HepG2 (cell line): Measurements from ENCODE around the gene CDC34. TPM values are rescaled to one million over a fixed set of nuclear protein-coding genes. Genes with fewer than 3 reads are reported as not detected.

Experiments
- DPF2 ChIP-seq: sonication (generic); formaldehyde crosslinking; IDR thresholded peaks from 2 replicates; pipeline ENCODE4 v1.4.0; 2020; ENCODE audit warnings: mild to moderate bottlenecking, low read depth, missing genetic modification reagents, borderline replicate concordance
- HDAC1 ChIP-seq: sonication (generic); formaldehyde crosslinking; IDR thresholded peaks from 2 replicates; pipeline ENCODE4 v1.5.1; 2020; ENCODE audit warnings: mild to moderate bottlenecking, missing genetic modification reagents
- ISL2 ChIP-seq: sonication (generic); formaldehyde crosslinking; IDR thresholded peaks from 2 replicates; pipeline ENCODE4 v1.5.0; 2020; ENCODE audit warnings: missing genetic modification reagents
- ZNF224 ChIP-seq: sonication (generic); formaldehyde crosslinking; IDR thresholded peaks from 2 replicates; pipeline ENCODE4 v1.5.0; 2020; ENCODE audit warnings: mild to moderate bottlenecking, missing genetic modification reagents
- ZNF326 ChIP-seq: sonication (generic); formaldehyde crosslinking; IDR thresholded peaks from 2 replicates; pipeline ENCODE4 v1.4.0; 2020; ENCODE audit warnings: missing genetic modification reagents, borderline replicate concordance
- ZNF644 ChIP-seq: IDR thresholded peaks from 2 replicates; pipeline ENCODE4 v1.6.1; 2016; ENCODE audit warnings: low read depth
- ZSCAN12 ChIP-seq: sonication (generic); formaldehyde crosslinking; IDR thresholded peaks from 2 replicates; pipeline ENCODE4 v1.9.0; 2021; ENCODE audit warnings: mild to moderate bottlenecking, missing genetic modification reagents
- polyA plus RNA-seq, 8 experiments: library from polyadenylated mRNA; depleted of rRNA in 3 of 8; stranded (reverse) in 7 of 8; unstranded in 1 of 8; fragments of >200 nt; fragmentation: Illumina TruSeq in 4 of 8; extraction: Trizol in 4 of 8; gene quantifications; 2 replicates each; pipeline versions ENCODE4 v1.2.1 to v1.2.3, GENCODE V29; 2011 to 2016; ENCODE audit warnings: low read depth in 4 of 8, missing spikeins in 1 of 8, mixed read lengths in 1 of 8; ENCODE audit not compliant: insufficient read depth in 1 of 8
- total RNA-seq, 5 experiments: library from RNA; depleted of rRNA; stranded (reverse); fragments of >200 nt; fragmentation: Illumina TruSeq; extraction: Trizol; gene quantifications; 2 replicates each; pipeline ENCODE4 v1.2.3, GENCODE V29; 2016; ENCODE audit warnings: low read depth in 1 of 5
- TF ChIP-seq, protein P1 (sequence below): sonication (generic); formaldehyde crosslinking; IDR thresholded peaks from 2 replicates; pipeline ENCODE4 v1.5.1; 2020; ENCODE audit warnings: missing genetic modification reagents, mild to moderate bottlenecking, borderline replicate concordance
- TF ChIP-seq, protein P2 (sequence below): sonication (generic); formaldehyde crosslinking; IDR thresholded peaks from 2 replicates; pipeline ENCODE4 v1.4.0; 2020; ENCODE audit warnings: mild to moderate bottlenecking, missing genetic modification reagents, borderline replicate concordance
- TF ChIP-seq, protein P3 (sequence below): sonication (generic); formaldehyde crosslinking; IDR thresholded peaks from 2 replicates; pipeline ENCODE4 v1.4.0; 2020; ENCODE audit warnings: mild to moderate bottlenecking, missing genetic modification reagents
- TF ChIP-seq, protein P4 (sequence below): sonication (generic); formaldehyde crosslinking; IDR thresholded peaks from 2 replicates; pipeline ENCODE4 v1.5.1; 2020; ENCODE audit warnings: mild to moderate bottlenecking, missing genetic modification reagents
- TF ChIP-seq, protein P5 (sequence below): sonication (generic); formaldehyde crosslinking; IDR thresholded peaks from 2 replicates; pipeline ENCODE4 v1.8.0; 2022; ENCODE audit warnings: missing genetic modification reagents, mild to moderate bottlenecking, moderate library complexity, borderline replicate concordance

CDC34 gene
- total and polyA plus RNA-seq, 2 of the 13 experiments (the other 11 are each of a cell fraction or from before 2014, with no cell fraction given), result 138 to 150 TPM

DNA sequence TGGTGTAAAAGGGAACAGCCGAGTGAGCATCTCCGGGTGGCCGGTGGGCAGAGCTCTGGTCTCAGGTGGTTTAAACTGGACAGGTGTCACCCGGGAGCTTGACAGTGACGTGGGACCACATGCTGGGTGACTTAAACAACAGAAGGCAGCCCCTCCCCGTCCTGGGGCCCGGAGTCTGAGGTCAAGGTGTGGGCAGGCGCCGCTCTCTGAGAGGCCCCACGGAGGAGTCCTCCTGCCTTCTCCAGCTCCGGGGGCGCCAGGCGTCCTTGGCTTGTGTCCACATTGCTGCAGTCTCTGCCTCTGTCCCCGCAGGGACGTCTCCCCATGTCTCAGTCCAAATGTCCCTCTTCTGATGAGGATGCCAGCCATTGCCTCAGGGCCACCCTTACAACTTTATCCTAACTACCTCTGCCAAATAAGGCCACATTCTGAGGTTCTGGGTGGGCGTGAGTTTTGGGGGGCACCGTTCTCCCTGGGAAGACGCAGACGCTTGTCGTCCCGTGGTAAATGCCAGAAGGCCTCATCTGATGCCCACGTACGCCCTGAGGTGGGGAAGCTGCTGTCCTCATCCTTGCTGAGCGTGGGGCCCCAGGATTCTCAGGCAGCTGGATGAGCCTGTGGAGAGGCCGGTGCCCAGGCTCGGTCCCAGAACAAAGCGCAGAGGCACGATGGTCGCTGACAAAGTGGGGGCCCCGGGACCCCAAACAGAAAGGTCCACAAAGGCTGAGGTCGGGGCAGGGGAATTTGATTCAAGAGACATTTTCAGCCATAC lies 25.2 kb downstream of the CDC34 start (continued):
- TF ChIP-seq ZSCAN12 (CRISPR knock-in tag) (no peak), ISL2 (CRISPR knock-in tag) (0 out of 2 replicates have a peak, but pooled peaks have one; percentile 19), HDAC1 (CRISPR knock-in tag) (peak; percentile 17; the same call in 1 of the 2 replicates), DPF2 (CRISPR knock-in tag) (no peak), ZNF224 (CRISPR knock-in tag) (no peak), ZNF644 (CRISPR knock-in tag) (no peak), ZNF326 (CRISPR knock-in tag) (no peak)
- TF ChIP-seq, protein P1, sequence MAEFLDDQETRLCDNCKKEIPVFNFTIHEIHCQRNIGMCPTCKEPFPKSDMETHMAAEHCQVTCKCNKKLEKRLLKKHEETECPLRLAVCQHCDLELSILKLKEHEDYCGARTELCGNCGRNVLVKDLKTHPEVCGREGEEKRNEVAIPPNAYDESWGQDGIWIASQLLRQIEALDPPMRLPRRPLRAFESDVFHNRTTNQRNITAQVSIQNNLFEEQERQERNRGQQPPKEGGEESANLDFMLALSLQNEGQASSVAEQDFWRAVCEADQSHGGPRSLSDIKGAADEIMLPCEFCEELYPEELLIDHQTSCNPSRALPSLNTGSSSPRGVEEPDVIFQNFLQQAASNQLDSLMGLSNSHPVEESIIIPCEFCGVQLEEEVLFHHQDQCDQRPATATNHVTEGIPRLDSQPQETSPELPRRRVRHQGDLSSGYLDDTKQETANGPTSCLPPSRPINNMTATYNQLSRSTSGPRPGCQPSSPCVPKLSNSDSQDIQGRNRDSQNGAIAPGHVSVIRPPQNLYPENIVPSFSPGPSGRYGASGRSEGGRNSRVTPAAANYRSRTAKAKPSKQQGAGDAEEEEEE, result 0 out of 2 replicates have a peak, but pooled peaks have one; percentile 4
- TF ChIP-seq, protein P2, sequence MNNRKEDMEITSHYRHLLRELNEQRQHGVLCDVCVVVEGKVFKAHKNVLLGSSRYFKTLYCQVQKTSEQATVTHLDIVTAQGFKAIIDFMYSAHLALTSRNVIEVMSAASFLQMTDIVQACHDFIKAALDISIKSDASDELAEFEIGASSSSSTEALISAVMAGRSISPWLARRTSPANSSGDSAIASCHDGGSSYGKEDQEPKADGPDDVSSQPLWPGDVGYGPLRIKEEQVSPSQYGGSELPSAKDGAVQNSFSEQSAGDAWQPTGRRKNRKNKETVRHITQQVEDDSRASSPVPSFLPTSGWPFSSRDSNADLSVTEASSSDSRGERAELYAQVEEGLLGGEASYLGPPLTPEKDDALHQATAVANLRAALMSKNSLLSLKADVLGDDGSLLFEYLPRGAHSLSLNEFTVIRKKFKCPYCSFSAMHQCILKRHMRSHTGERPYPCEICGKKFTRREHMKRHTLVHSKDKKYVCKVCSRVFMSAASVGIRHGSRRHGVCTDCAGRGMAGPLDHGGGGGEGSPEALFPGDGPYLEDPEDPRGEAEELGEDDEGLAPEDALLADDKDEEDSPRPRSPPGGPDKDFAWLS (CRISPR knock-in tag), result no peak
- TF ChIP-seq, protein P3, sequence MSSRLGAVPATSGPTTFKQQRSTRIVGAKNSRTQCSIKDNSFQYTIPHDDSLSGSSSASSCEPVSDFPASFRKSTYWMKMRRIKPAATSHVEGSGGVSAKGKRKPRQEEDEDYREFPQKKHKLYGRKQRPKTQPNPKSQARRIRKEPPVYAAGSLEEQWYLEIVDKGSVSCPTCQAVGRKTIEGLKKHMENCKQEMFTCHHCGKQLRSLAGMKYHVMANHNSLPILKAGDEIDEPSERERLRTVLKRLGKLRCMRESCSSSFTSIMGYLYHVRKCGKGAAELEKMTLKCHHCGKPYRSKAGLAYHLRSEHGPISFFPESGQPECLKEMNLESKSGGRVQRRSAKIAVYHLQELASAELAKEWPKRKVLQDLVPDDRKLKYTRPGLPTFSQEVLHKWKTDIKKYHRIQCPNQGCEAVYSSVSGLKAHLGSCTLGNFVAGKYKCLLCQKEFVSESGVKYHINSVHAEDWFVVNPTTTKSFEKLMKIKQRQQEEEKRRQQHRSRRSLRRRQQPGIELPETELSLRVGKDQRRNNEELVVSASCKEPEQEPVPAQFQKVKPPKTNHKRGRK (CRISPR knock-in tag), result no peak
- TF ChIP-seq, protein P4, sequence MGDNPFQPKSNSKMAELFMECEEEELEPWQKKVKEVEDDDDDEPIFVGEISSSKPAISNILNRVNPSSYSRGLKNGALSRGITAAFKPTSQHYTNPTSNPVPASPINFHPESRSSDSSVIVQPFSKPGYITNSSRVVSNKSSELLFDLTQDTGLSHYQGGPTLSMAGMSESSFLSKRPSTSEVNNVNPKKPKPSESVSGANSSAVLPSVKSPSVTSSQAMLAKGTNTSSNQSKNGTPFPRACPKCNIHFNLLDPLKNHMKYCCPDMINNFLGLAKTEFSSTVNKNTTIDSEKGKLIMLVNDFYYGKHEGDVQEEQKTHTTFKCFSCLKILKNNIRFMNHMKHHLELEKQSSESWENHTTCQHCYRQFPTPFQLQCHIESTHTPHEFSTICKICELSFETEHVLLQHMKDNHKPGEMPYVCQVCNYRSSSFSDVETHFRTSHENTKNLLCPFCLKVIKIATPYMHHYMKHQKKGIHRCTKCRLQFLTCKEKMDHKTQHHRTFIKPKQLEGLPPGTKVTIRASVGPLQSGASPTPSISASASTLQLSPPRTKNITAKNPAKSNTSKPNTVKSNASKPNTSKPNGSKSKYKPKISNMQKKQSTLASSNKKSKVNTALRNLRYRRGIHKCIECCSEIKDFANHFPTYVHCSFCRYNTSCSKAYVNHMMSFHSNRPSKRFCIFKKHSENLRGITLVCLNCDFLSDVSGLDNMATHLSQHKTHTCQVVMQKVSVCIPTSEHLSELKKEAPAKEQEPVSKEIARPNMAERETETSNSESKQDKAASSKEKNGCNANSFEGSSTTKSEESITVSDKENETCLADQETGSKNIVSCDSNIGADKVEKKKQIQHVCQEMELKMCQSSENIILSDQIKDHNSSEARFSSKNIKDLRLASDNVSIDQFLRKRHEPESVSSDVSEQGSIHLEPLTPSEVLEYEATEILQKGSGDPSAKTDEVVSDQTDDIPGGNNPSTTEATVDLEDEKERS, result peak; percentile 50; the same call in 1 of the 2 replicates
- TF ChIP-seq, protein P5, sequence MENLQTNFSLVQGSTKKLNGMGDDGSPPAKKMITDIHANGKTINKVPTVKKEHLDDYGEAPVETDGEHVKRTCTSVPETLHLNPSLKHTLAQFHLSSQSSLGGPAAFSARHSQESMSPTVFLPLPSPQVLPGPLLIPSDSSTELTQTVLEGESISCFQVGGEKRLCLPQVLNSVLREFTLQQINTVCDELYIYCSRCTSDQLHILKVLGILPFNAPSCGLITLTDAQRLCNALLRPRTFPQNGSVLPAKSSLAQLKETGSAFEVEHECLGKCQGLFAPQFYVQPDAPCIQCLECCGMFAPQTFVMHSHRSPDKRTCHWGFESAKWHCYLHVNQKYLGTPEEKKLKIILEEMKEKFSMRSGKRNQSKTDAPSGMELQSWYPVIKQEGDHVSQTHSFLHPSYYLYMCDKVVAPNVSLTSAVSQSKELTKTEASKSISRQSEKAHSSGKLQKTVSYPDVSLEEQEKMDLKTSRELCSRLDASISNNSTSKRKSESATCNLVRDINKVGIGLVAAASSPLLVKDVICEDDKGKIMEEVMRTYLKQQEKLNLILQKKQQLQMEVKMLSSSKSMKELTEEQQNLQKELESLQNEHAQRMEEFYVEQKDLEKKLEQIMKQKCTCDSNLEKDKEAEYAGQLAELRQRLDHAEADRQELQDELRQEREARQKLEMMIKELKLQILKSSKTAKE (CRISPR knock-in tag), result peak; percentile 28; the same call in 1 of the 2 replicates
